Brain pericyte (primary cell): Measurements from ENCODE around the gene ZNF407.
"Not testable (repeated sequence)": the region's sequence is repeated elsewhere in the genome, so short reads cannot be mapped to it uniquely, and the experiment has no call there.

Source experiments
- DNase-seq: peaks from one replicate; pipeline ENCODE4 v3.0.0-alpha.2; 2012; ENCODE audit warnings: low read depth, low spot score

ZNF407 gene

DNA sequence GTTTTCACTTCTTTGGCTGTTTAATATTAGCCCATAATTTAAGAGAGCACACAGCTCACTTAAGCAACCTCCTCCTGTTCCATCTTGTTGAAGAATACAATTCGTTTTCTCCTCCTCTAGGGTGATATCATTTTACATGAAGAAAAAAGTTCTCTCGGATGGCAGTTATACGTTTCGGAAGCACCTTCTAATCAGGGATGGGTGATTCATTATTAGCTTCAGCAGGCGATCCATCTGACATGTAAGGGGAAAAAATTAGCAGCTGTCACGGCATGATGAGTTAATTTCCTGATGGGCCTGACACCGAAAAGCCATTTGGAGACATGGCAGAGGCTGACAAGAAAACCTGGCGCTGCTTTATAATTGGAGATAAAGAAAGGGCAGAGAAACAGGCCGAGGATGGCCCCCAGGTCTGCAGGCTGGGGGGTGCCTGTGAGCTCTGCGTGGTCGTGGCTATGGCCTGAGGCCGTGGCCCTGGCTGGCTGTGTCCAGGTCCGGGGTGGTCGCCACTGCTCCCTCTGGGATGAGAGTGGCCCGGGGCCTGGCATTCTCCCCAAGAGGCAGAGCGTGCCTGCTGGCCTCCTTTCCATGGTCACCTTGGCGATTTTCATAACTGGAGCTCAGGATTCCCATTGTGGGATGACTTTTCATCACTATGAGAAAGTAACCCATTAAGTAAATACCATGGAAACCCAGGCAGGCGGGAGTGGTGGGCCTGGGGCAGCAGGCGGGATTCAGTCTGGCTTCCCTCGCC lies 471.2 kb downstream of the ZNF407 start:
- DNase-seq, result no peak

- DNase-seq, result no peak
Measured at GRCh38 chr18:75070235-75070624, 472.6 kb downstream of the ZNF407 start.

- peak; percentile 8 for DNase-seq
Measured at GRCh38 chr18:75070625-75071483, 473.2 kb downstream of the ZNF407 start.

DNA sequence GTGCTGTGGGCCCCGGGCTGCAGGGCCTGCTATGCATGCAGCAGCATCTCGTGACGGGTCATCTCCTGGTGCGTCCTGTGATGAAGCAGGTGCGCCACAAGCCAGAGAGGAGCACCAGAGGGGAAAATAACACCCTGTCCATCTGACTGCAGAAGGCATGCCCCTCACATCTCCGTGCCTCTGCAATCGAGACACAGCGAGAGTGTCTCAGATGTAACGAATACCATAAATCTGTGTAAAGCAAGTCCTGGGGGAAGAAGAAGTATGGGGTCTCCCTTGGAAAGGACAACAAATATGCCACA lies 473.8 kb downstream of the ZNF407 start:
- DNase-seq, result no peak

DNA sequence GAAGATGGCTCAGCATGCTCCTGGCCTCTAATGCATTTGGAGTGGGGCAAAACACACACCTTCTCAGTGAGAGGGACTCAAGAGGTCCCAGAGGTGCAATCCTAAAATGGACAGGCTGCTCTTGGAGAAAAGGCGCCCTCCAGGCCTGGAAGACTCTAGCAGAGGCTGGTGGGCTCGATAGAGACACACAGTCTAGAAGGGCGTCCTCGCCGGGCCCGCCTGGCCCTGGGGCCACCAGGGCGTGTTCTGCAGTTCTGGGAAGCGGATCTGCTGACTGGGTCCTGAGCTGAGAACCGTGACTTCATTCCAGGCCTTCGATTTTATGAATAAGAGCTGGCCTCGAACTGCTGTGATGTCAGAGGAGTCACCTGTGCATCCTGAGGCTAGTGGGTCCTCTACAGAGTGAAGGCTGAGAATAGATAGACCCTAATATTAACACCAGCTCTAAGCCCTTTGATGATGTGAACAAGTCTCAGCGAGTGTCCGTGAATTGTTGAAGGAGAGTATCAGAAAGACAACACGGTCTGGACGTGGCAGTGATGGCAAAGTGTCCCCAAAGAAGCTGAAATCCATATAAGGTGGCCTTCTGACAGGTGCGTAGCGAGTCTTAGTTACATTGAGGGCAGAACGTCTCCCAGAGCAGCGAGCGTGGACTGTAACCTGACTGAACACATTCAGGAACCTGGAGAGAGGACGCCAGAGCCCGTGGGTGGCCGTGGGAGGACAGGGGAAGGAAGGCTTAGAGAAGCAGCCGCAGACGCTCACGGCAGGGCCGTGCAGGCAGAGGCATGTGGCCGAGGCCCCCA lies 474.4 kb downstream of the ZNF407 start:
- DNase-seq, result no peak

- DNase-seq, result no peak
Measured at GRCh38 chr18:75072672-75073371, 475.2 kb downstream of the ZNF407 start.

DNA sequence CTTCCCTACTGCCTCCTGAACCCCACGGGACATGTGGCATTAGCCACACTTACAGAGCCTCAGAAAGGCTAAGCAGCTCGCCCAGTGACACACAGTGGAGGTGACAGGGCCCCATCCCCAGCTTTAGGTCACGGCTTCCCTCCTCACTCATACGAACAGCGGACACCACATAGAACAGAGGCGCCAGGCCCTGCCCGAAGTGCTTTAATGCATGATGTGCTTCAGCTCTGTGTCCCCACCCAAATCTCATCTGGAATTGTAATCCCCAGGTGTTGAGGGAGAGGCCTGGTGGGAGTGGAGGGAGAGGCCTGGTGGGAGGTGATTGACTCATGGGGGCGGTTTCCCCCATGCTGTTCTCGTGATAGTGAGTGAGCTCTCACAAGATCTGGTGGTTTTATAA lies 476.0 kb downstream of the ZNF407 start:
- no peak for DNase-seq

DNA sequence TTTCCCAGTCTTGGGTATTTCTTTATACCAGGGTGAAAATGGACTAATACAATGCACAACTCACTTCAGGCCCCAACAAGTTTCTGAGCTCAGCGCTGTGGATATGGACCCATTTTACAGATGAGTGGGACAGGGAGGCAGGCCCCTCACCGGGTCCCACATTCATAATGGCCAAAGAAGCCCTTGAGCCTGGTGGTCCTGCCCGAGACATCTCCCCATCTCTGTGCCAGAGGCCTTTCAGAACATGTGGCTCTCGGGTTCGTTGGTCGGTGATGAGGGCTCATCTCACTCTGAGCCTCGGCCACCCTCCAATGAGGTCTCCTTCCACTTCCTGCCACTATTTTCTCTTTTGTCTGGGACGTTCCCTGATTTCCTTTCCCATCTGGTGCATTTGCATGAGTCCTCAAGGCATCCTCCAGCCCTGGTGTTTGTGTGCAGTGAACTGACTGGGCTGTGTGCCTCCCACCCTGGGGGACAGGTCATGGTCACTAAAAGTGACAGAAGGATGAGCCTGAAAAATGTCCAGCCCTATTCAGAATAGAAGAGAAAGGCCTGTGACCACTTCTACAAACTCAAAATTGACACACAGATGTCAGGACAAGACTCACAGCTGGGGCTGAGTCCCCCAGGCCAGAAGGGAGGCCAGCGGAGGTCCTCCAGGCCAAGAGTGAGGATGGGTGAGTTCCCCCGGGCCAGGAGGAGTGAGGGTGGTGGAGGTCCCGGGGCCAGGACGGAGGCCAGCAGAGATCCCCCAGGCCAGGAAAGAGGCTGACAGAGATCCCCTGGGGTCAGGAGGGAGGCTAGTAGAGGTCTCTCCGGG lies 476.7 kb downstream of the ZNF407 start:
- no peak for DNase-seq

GRCh38 chr18:75075016-75075305 lies 477.3 kb downstream of the ZNF407 start:
- no peak for DNase-seq

GRCh38 chr18:75075429-75075841 lies 477.8 kb downstream of the ZNF407 start:
- no peak for DNase-seq

DNA sequence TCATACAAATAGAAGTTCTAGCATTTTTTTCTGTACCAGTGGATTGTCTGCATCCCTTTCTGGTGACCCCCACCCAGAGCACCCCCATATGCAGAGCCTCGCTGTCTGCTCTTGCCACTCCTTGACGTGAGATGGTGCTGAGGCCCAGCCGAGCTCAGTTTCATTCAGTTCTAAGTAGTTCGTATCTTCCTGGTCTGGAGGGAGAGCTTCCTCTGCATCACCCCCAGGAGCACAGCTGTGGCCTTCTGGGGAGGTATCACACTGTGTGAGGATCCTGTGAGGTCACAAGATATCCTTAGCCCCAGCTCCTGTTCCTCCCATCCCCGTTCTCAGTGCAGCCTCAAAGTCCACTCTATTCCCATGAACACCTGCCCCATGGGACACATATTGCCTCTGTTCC lies 478.6 kb downstream of the ZNF407 start:
- no peak for DNase-seq

GRCh38 chr18:75081486-75081885 lies 483.8 kb downstream of the ZNF407 start:
- no peak for DNase-seq

- no peak for DNase-seq
Measured at GRCh38 chr18:75083131-75083530, 485.5 kb downstream of the ZNF407 start.

DNA sequence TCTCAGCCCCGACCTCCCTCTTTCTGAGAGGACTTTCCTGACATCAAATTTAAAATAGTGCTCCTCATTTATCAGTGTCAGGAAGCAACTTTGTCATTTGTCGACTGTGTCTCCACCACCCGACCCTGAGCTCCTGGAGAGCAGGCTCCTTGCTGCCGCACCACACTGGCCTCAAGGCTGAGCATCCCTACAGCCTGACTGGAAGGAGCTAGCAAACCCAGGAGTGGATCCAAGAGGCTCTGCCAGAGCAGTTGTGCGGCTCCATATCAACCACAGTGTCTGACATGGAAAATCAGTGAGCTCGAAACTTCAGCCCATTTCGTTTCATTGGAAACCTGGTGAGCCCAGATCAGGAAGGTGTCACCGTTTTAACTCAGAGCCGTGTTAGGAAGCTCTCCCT lies 486.1 kb downstream of the ZNF407 start:
- no peak for DNase-seq

GRCh38 chr18:75085676-75086075 lies 488.0 kb downstream of the ZNF407 start:
- DNase-seq, result not testable (repeated sequence)

DNA sequence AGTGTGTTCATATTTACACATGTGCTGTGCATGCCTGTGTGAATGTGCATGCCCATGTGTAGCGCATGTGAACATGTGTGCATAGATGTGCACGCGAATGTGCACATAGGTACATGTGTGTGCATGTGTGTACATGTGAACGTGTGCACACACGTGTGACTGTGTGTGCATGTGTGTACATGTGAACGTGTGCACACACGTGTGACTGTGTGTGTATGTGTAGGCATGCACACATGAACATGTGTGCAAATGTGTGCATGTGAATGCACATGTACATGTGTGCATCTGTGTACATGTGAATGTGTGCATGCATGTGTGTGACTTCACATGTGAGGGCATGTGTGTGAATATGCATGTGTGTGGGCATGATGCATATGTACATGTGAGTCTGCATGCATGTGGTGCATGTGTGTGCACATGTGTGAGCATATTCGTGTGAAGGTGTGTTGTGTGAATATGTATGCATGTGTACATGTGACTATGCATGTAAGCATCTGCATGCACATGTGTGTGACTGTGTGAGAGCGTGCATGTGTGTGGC lies 488.9 kb downstream of the ZNF407 start:
- no peak for DNase-seq

DNA sequence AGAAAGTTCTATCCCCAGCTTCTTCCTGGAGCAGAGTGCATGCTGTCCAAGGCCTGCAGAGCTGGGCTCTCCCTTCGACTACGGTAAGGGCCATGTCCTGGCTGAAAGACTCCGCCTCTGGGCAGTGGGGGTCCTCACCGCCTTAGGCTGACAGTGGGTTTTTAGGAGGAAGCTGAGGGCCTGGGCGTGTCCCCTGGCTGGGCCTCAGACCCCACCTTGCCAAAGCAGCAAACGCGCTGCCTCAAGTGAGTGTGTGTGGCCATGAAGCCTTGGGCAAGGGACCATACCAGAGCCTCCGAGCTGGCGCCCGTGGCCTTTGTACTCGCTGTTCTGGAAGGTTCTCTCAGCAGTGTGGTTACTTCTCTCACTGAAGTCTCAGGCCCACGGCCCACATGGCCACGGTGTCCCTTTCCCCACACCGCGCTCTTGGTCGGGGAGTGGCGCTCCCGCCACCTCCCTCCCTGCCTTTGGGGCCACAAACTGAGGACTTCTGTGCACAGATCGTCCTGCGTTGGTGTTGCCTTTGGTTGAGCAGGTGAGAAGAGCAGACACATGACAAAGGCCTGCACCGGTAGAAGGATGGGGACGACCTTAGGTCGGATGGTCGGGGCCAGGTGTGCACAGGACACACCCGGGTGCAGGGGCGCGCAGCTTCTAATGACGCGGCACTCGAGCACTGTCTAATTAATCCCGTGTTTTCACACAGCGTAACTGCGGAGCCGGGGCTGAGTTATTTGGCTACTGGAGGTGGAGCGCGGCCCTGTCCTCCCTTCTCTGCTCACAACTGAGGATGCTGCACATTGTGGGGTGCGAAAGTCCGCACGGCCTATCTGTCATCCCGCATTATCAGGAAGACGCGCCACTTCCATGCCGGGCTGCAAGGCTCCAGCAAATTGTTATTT lies 489.7 kb downstream of the ZNF407 start:
- no peak for DNase-seq

GRCh38 chr18:75088021-75088506 lies 490.4 kb downstream of the ZNF407 start:
- no peak for DNase-seq

DNA sequence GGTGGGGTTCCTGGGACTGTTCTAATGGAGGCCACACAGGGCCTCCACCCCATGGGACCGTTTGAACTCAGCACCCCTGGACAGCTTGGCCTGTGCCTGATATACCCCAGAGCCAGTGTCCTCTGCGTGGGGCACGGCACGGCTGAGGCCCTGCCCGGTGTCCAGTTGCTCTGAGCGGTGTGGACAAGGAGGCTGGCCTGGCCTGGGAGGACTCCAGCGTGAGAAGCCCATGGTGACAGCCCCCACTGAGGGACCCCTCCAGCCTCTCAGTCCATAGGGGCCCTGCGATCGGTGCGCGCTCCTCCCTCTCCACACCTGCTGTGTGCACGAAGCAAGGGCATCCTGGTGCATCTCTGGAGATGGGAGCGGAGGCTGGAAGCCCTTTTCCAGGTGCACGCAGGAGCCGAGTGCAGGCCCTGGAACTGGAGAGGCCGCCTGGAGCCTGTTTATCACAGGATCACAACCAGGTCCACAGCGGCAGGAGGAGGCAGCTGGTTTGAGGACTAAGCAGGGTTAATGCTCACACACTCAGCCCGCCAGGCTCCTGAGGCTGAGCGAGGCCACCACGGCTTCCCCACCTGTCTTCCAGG lies 491.0 kb downstream of the ZNF407 start:
- no peak for DNase-seq
